GM12874 (cell line): Measurements from ENCODE around the gene GNB1L.

ENCODE experiments used
- TF ChIP-seq, protein P1 (sequence below): IDR thresholded peaks from 2 replicates; pipeline ENCODE4 v1.5.1; 2011; ENCODE audit warnings: low read depth, mild to moderate bottlenecking, control low read depth, low read length, moderate library complexity; ENCODE audit not compliant: insufficient read depth

The GNB1L gene

GRCh38 chr22:19733755-19734154 is 120.9 kb downstream of the GNB1L start:
- TF ChIP-seq, protein P1, sequence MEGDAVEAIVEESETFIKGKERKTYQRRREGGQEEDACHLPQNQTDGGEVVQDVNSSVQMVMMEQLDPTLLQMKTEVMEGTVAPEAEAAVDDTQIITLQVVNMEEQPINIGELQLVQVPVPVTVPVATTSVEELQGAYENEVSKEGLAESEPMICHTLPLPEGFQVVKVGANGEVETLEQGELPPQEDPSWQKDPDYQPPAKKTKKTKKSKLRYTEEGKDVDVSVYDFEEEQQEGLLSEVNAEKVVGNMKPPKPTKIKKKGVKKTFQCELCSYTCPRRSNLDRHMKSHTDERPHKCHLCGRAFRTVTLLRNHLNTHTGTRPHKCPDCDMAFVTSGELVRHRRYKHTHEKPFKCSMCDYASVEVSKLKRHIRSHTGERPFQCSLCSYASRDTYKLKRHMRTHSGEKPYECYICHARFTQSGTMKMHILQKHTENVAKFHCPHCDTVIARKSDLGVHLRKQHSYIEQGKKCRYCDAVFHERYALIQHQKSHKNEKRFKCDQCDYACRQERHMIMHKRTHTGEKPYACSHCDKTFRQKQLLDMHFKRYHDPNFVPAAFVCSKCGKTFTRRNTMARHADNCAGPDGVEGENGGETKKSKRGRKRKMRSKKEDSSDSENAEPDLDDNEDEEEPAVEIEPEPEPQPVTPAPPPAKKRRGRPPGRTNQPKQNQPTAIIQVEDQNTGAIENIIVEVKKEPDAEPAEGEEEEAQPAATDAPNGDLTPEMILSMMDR = no peak
